OCI-LY1 (cell line): ENCODE results near the gene TBC1D8.

Source experiments
- H2AFZ ChIP-seq: fragments of 200-600 bp; sonication (generic), shearing (Covaris generic); 2 replicates; pipeline ENCODE4 v1.6.0; 2014; ENCODE audit warnings: antibody characterized with exemption, mild to moderate bottlenecking, low read length
- H3F3A ChIP-seq: fragments of 200-600 bp; sonication (generic), shearing (Covaris generic); 2 replicates; pipeline ENCODE4 v1.6.0; 2014; ENCODE audit warnings: mild to moderate bottlenecking, antibody characterized with exemption, low read length, moderate library complexity; ENCODE audit not compliant: insufficient read depth
- H3K27ac ChIP-seq: fragments of 200-600 bp; sonication (generic); 2 replicates; pipeline ENCODE4 v1.5.1; 2014; ENCODE audit warnings: low read length, mixed run types, mild to moderate bottlenecking, low read depth; ENCODE audit not compliant: poor library complexity, severe bottlenecking
- H3K27me3 ChIP-seq: fragments of 200-600 bp; sonication (generic); 2 replicates; pipeline ENCODE4 v1.6.0; 2014; ENCODE audit warnings: antibody characterized with exemption, mild to moderate bottlenecking, low read length, moderate library complexity; ENCODE audit not compliant: insufficient read depth
- H3K36me3 ChIP-seq: fragments of 200-600 bp; sonication (generic); 2 replicates; pipeline ENCODE4 v1.6.1; 2014; ENCODE audit warnings: mild to moderate bottlenecking, antibody characterized with exemption, low read length, moderate library complexity, mixed read lengths; ENCODE audit not compliant: insufficient read depth
- H3K4me1 ChIP-seq: fragments of 200-600 bp; sonication (generic); 2 replicates; pipeline ENCODE4 v1.5.1; 2014; ENCODE audit warnings: mild to moderate bottlenecking, low read length, moderate library complexity; ENCODE audit not compliant: insufficient read depth, severe bottlenecking
- H3K4me2 ChIP-seq: fragments of 200-600 bp; sonication (generic), shearing (Covaris generic); 2 replicates; pipeline ENCODE4 v1.6.1; 2014; ENCODE audit warnings: low read length
- H3K4me3 ChIP-seq: fragments of 200-600 bp; sonication (generic); 2 replicates; pipeline ENCODE4 v1.5.1; 2014; ENCODE audit warnings: low read length, low read depth, mild to moderate bottlenecking, mixed read lengths; ENCODE audit not compliant: poor library complexity, severe bottlenecking
- H3K79me2 ChIP-seq: fragments of 200-600 bp; shearing (Covaris generic); 2 replicates; pipeline ENCODE4 v1.6.1; 2016; ENCODE audit warnings: mixed run types, low read length, mixed read lengths; ENCODE audit not compliant: insufficient read depth
- H3K9ac ChIP-seq: fragments of 200-600 bp; sonication (generic), shearing (Covaris generic); 2 replicates; pipeline ENCODE4 v1.6.1; 2014; ENCODE audit warnings: mild to moderate bottlenecking, low read length, mixed read lengths
- H3K9me2 ChIP-seq: fragments of 200-600 bp; sonication (generic), shearing (Covaris generic); 2 replicates; pipeline ENCODE4 v1.6.1; 2014; ENCODE audit warnings: low read depth, mild to moderate bottlenecking, low read length, mixed read lengths
- H3K9me3 ChIP-seq: fragments of 200-600 bp; shearing (Covaris generic); 2 replicates; pipeline ENCODE4 v1.6.1; 2014; ENCODE audit warnings: low read length, mixed read lengths
- H4K20me1 ChIP-seq: fragments of 200-600 bp; sonication (generic), shearing (Covaris generic); 2 replicates; pipeline ENCODE4 v1.6.0; 2016; ENCODE audit warnings: mild to moderate bottlenecking, low read length; ENCODE audit not compliant: insufficient read depth
- CTCF ChIP-seq: fragments of 200-600 bp; sonication (generic), shearing (Covaris generic); IDR thresholded peaks from 2 replicates; pipeline ENCODE4 v1.5.1; 2017; ENCODE audit warnings: mild to moderate bottlenecking, antibody characterized with exemption, low read length, moderate library complexity, mixed read lengths
- EZH2 ChIP-seq: fragments of 200-600 bp; sonication (generic), shearing (Covaris generic); IDR thresholded peaks from 2 replicates; pipeline ENCODE4 v1.8.0; 2017; ENCODE audit warnings: borderline replicate concordance, mixed run types, mild to moderate bottlenecking, antibody characterized with exemption, low read length, moderate library complexity, mixed read lengths

Gene TBC1D8

GRCh38 chr2:101047075-101047766 lies 104.0 kb downstream of the TBC1D8 start:
- Histone ChIP-seq H3K36me3 (no peaks in the 10 kb centered on the region), H3K27me3 (no peaks in the 10 kb centered on the region), H2AFZ (no peak overlapping the region)

DNA sequence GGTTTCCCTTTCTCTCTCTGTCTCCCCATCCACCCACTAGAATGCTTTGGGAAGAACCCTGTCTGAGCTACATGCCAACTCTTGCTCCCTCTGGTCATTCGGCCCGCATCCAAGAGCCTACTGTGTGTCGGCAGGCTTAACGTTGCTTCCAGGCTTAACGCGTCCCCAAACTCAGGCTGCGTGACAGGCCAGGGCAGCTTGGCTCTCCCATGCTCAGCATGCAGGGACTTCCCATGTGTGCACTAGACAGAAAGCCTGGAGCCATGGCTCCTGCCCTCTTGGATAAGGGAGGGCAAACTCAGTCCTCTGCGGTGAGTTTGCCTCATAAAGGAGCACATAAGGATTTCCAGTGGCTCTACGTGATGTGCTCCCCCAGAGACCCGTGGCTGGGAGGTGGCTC lies 105.9 kb downstream of the TBC1D8 start:
- TF ChIP-seq CTCF: no peak

More at GRCh38 chr2:101047075-101047766, 104.0 kb downstream of the TBC1D8 start:
- TF ChIP-seq CTCF (no peak), EZH2 (no peak)
- Histone ChIP-seq H3K9me2 (no peaks in the 10 kb centered on the region), H3K27ac (no peak overlapping the region), H3K9ac (no peak overlapping the region), H3K4me1 (no peaks in the 10 kb centered on the region), H3K79me2 (no peaks in the 10 kb centered on the region), H3K4me3 (no peak overlapping the region), H3K4me2 (no peak overlapping the region), H3K9me3 (no peaks in the 10 kb centered on the region), H4K20me1 (no peaks in the 10 kb centered on the region), H3F3A (no peaks in the 10 kb centered on the region)

DNA sequence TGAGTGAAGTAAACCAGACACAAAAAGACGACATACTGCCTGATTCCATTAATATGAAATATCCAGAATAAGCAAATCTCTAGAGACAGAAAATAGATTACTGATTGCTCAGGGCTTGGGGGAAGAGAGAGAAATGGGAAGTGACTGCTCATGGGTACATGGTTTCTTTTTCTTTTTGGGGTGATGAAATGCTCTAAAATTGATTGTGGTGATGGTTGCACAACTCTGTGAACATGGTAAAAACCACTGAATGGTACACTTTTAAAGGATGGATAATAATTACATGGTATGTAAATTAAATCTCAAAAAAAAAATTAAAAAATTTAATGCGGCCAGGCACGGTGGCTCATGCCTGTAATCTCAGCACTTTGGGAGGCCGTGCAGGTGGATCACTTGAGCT lies 109.8 kb downstream of the TBC1D8 start:
- Histone ChIP-seq H3K27ac (no peak overlapping the region), H3K4me1 (no peaks in the 10 kb centered on the region), H2AFZ (no peak overlapping the region), H3K4me2 (no peak overlapping the region), H3K4me3 (no peak overlapping the region), H3K36me3 (no peaks in the 10 kb centered on the region), H3K9me3 (no peaks in the 10 kb centered on the region), H3K79me2 (no peaks in the 10 kb centered on the region), H4K20me1 (no peaks in the 10 kb centered on the region), H3K27me3 (no peaks in the 10 kb centered on the region; the same call in 1 of the 2 replicates), H3K9ac (no peak overlapping the region), H3K9me2 (no peaks in the 10 kb centered on the region), H3F3A (no peaks in the 10 kb centered on the region)
- TF ChIP-seq CTCF: no peak
- TF ChIP-seq EZH2: no peak

More for the DNA sequence above, 105.9 kb downstream of the TBC1D8 start:
- H3K4me3 ChIP-seq: no peak overlapping the region
- no peaks in the 10 kb centered on the region for H3F3A ChIP-seq
- no peak overlapping the region for H3K4me2 ChIP-seq
- no peaks in the 10 kb centered on the region for H3K9me2 ChIP-seq
- H3K27me3 ChIP-seq: no peaks in the 10 kb centered on the region
- no peaks in the 10 kb centered on the region for H3K79me2 ChIP-seq
- no peaks in the 10 kb centered on the region for H3K36me3 ChIP-seq
- no peak overlapping the region for H3K27ac ChIP-seq
- H3K9me3 ChIP-seq: no peaks in the 10 kb centered on the region
- no peaks in the 10 kb centered on the region for H4K20me1 ChIP-seq
- H3K4me1 ChIP-seq: no peaks in the 10 kb centered on the region
- no peak overlapping the region for H3K9ac ChIP-seq
- H2AFZ ChIP-seq: no peak overlapping the region
